SHP77 (cell line): ENCODE data around the gene TTC23.
"Not testable (repeated sequence)": the region's sequence is repeated elsewhere in the genome, so short reads cannot be mapped to it uniquely, and the experiment has no call there.

Source experiments
- DNase-seq, 2 experiments: peaks; one replicate each; lab custom pipeline; 2025; lab: John Stamatoyannopoulos, UW

The TTC23 gene

DNA sequence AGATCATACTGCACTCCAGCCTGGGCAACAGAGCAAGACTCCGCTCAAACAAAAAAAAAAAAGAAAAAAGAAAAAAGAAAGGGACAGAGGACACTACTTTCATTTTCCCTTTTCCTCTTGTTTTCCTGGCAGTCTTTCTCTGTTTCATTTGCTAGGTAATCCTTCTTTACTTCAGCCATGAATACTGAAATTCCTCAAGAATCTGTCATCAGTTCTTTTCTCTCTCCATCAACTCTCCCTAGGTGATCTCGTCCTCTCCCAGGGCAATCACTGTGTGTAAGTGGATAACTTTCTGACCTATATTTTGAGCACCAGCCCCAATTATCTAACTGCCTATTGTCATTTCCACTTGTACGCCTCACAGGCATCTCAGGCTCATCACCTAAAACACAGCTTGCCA lies 51.5 kb downstream of the TTC23 start:
- DNase-seq = no peak

DNA sequence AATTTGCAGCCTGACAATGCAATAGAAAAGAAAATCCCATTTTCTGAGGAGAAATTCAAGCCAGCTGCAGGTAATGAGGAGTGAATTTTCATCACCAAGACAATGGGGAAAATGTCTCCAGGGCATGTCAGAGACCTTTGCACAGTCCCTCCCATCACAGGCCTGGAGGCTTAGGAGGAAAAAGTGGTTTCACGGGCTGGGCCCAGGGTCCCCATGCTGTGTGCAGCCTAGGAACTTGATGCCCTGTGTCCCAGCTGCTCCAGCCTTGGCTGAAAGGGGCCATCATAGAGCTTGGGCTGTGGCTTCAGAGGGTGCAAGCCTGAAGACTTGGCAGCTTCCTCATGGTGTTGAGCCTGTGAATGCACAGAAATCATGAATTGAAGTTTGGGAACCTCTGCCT lies 57.2 kb downstream of the TTC23 start:
- DNase-seq = not testable (repeated sequence)

DNA sequence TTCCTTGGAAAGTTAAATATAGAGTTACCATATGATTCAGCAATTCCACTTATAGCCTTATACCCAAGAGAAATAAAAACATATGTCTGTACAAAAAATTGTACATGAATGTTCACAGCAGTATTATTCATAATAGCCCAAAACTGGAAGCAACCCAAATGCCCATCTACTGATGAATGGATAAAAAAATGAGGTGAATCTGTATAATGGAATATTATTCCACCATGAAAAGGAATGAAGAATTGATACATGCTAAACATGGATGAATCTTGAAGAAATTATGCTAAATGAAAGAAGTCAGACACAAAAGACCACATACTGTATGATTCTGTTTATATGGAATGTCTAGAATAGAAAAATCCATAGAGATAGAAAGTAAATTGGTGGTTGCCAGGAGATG lies 61.4 kb downstream of the TTC23 start:
- no peak for DNase-seq

DNA sequence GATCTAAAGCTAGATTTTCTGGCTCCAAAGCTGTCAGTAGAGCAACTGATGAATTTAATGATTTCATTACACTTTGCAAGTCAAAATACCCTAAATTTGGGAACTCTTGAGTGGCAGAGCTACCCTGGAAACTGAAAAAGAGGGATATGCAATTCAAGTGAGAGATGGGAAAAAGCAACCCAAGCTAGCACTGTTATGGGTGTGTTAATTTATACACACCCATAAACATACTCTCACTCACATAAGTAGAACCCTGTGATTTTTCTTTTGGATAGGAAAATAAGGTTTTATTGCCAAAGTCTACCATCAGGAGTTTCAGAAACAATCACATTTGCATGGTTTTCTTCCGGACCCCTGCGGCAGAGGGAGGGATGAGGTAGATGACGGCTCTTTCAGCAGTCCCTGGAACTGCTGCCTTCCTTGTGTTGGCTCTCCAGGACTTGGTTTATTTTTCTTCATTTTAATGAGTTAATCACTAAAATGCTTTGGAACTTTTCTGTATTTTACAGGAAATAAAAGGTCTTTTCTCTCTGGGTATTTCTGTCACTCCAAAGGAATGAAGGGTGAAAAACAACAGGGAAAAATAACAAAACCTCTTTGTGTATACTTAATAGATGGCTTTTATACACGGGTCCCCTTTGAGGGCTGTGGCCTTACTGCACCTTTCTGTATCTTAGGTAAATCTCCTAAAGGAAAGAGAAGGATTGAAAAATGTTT lies 63.8 kb downstream of the TTC23 start:
- no peak for DNase-seq

DNA sequence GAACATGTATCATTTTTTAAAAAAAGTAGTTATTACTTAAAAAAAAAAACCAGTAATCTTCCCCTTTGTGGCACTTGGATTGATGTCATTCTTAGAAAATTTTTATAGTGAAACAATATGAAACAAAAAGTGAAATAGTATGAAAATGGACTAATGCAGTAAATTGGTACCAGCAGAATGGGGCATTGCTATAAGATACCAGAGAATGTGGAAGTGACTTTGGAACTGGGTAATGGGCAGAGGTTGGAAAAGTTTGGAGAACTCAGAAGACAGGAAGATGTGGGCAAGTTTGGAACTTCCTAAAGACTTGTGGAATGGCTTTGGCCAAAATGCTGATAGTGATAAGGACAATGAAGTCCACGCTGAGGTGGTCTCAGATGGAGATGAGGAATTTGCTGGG lies 66.6 kb downstream of the TTC23 start:
- DNase-seq = no peak

DNA sequence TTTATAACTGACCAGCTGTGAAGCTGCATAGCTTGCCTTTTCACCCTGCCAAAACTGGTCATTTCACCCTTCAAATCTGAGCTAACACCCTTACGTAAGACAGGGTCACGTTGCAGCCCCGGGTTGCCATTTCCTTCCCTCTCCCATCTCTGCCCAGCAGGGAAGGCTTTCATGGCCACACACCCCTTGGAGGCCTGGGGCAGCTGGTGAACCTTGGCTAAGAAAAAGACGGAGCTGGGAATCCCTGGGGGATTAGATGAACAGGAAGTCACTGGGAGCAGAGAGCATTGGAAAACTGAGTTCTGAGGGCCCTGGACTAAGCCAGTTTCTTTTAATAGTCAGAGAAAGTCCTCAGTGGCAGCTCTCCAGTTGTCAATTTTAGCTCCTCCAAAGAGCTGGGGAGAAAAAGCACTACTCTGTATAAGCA lies 67.8 kb downstream of the TTC23 start:
- DNase-seq = no peak

DNA sequence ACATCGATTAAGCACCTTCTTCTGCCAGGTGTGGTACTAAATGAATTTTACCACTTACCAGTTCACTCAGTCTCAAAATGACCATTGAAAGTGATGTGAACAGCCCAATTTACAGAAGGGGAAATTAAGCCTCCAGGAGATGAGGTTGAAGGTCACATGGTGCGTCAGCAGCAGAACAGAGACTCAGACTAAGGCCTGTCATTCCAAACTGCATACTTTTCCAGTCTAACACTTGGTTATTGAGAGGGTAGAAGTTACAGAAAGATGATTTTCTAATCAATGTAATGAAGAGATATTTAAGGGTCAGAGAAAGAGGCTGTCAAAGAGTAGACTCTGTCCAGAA lies 68.4 kb downstream of the TTC23 start:
- no peak for DNase-seq

DNA sequence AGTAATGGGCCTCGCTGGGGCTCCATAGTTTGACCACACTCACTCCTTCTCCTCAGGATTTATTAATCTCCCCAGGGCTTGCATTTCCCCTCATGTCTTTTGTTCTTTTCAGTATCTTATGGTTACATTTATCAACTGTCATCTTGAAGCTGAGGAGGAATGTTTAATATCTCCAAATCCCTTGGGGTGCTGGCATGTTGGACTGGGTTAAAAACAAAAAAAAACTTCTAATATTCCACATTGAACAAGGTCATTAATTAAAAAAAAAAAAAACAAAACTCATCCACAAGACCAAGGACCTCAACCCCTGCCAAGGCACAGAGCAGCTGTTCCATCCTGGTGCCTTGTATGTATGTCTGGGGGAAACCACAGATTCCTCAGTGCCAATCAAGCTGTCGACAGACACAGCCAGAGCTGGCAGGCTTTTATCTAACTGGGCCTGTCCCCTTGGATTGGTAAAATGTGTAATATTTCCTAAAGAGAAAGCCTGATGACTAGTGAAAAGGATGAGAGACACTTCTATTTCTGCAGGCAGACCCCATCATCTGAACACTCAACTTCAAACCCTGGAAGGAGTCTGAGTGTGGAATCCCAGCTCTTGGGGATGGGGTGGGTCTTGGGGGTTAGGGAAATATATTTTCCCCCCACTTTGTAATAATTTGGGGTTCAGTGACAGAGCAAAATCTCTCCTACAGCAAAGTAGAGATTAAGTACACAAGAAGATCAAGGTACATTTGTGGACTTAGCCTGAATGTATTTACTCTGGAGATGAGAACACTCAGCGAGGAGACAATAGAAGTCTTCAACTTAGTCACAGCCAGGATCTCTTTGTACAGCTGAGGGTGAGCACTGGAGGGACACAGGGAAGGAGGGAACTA lies 69.1 kb downstream of the TTC23 start:
- DNase-seq = no peak

DNA sequence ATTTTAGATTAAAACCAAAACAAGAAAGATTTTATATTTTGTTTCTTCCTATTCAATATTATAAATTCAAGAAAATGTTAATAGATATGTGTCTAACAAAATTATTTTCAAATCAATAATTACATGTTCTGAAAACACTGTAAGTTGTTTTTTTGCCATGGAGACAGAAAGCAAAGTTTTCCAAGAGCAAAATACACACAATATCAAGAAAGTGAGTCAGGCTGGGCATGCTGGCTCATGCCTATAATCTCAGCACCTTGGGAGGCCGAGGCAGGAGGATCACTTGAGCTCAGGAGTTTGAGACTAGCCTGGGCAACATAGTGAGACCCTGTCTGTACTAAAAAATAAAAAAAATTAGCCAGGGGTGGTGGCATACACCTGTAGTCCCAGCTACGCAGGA lies 71.7 kb downstream of the TTC23 start:
- no peak for DNase-seq

DNA sequence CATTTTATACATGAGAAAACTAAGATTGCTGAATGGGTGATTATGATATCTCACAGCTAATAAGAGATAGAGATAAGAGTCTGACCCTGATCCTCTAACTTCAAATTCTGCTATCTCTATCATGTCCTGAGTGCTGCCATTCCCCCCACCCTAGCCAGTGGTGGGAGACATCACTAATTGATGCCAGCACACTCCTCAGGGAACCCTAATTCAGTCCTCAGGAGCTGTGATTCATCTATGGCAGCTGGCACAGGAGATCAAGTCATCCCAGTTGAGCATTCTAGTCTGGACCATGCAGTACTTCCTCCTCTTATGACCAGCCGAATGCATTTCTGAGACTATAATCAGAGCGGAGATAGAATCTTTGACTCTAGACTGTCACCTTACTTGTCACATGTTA lies 72.6 kb downstream of the TTC23 start:
- DNase-seq = no peak

DNA sequence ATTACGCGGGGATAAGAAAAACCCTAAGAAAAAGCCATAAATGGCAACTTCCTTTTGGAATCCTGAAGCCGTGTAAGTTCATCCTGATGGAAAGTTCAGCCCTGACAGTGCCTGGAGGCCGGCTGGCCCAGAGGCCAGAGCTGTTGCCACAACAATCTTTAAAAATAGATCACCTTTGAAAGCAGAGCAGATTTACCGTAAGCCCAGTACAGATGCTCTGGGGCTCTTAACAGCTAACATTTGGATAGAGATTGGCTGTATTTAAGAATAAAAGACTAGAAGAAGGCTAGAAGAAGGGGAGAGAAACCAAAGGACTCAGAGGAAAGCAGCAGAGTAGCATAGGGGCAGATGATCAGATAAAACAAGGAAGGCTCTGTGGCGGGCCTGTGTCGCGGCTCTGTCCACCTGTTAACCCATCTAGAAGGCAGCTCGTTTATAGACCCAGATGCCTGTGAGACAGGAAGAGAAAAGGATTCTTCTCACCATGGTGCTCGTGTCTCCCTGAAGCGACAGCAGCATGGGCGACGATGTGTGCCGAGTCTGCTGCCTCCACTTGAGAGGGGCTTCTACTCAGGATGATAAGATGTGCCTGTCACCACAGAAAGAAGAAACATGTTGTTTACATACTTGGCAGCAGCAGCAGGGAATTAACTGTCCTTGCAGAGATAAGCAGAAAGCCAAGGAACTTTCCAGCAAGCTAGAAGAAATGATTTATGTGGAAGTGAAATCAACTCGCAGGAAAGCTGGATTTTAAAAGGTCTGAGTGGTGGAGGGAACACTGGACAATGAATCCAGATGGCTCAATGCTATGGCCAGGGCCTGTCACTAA lies 74.6 kb downstream of the TTC23 start:
- no peak for DNase-seq

DNA sequence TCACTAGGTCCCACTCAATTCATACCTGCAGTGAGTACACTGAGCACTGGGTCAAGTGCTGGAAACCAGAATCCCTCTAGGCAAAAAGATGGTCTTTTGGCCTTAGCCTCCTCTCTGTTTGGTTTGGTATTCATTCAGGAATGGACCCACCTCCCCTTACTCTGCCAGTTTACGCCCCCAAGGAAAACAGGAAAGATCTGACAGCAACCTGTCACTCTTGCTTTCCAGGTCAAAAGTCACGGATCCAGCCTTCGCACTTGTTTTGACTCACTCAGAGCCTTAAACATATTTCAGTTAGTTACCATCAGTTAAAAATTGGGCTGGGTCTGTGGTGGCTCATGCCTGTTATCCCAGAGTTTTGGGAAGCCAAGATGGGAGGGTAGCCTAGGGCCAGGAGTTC lies 76.4 kb downstream of the TTC23 start:
- DNase-seq = no peak

DNA sequence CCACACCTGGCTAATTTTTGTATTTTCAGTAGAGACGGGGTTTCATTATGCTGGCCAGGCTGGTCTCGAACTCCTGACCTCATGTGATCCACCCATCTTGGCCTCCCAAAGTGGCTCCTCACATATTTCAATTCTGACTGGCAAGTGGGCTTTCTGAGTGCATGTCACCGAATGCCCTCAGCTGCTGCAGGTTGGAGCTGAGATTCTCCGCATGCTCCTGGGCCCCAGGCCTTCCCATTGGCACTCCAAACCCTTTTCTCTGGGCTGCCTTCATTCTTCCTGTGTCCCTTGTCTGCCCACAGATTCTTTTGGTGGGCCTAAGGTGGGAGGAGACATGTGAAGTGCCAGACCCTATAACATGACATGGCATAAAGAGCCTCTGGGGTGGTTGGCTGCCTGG lies 77.2 kb downstream of the TTC23 start:
- DNase-seq = no peak

DNA sequence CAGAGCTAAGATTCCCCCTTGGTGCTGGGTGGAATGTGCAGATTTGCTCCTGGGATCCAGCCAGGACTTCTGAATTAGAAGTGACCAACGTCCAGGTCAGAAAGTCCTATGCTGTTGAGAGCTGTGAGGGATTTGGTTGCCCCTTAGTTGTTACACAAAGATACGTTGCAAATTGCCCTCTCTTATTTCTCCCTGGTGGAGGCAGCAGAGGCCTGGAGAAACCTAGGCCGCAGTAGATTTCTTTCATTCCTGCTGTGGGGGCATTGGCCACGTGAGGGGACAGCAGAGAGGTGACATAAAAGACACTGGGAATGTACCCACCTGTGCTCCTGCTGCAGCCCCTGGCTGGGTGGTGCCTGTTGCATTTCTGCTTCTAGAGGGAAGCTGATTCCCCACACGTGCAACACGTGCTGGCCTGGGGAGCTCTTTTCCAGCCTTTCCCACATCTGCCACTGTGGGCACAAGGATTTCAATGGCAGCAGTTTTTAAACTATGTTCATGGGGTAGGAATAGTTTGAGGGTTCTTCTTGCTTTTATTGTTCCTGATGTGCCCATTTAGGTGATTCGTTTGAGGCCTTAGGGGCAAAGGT lies 78.8 kb downstream of the TTC23 start:
- no peak for DNase-seq

DNA sequence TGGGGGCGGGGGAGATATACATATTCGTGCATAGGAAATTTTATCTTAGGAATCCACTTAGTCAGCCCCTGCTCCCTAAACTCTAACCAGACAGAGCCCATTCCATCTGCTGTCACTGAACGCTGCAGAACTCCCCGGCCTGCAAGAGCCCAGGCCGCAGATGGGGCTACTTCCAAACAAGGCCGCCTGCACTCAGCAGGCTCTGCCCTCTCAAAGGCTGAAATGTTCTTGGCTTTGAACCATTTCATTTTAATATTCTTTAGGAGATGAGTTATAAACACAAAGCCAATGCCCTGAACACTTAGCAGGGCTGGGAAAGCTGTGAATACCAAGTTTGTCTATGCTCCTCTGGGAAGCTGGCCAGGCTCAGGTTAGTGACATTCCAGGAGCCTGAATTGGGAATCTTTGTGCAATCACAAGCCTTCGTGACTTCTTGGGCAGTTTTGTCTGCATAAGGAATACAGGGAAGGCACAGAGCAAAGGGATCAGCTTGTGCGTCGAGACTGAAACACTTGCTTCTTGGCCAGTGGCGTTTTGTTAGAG lies 79.5 kb downstream of the TTC23 start:
- no peak for DNase-seq

DNA sequence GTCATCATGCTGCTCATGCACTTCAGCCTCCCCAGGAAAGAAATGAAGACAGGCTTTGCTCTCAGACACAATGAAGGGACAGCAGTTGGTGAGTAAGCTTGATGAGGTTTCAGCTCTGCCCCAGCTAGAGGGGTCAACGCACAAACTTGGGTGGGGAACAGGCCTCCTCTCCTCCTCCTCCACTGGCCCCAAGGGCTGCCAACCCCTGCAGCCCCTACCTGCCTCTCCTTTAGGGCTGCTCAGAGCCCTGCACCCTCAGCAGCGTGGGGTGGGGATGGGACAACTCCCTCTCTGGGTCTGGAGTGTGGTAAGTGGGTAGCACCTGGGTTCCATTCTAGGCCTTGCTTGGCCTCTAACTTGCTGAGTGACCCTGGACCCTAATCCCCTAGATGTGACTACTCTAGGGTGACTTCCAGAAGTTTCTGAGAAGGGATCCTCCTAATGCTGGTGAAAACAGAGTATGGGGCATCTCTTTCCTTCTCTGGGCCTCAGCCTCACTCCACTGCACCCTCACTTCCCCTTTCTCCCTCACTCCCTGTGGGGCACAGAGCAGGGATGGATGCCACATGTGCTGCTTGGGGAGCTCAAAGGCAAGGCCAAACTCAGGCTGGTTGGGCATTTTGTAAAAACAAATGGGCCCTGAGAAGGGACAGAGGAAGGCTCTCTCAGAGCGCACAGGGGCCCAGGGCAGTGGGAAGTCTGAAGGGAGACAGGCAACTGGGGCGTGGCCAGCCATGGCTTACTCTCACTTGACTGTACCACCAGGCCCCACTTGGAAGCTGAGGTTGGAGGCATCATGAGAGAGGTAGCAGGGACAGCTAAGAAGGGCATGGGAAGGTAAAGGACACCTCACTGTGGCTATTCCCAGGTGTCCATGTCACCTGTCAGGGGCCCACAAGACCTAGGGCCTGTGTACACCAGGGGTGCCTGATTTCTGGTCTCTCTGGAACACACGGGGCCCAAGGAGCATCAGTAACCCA lies 80.5 kb downstream of the TTC23 start:
- no peak for DNase-seq

DNA sequence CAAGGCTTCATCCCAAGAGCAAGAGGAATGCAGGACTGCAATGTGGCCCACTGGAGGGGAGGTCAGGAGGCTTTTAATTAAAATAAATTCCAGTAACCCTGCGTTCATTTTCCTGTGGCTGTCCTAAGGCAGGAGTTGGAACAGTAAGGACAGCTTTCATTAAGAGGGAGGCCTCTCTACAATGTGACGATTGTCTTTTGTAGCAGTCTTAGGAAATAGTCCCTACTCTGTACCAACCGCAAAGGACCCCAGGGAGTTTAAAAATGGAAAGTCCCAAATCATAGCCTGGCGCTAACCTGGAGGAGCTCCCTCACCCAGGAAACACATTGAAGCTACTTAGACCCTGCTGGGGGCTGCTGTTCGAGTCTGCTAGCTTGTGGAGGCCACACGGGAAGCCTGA lies 81.7 kb downstream of the TTC23 start:
- DNase-seq = no peak

DNA sequence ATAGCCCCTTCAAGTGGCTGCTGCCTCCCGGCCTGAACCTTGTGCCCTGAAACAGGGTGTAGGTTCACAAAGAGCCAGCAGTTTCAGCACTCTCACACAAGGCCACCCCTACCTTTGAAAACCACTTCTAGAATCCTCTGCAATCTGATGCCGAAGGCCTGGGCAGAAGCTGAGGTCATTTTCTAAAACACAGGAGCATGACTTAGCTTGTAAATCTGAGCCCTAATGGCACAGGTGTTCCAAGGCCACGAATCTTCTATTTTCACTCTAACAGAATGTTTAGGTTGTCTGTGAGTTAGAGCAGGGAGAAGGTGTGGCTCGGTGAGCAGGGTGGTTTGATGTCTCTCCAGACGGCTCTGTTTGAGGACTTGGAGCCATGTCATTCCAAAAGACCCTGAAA lies 82.2 kb downstream of the TTC23 start:
- no peak for DNase-seq

DNA sequence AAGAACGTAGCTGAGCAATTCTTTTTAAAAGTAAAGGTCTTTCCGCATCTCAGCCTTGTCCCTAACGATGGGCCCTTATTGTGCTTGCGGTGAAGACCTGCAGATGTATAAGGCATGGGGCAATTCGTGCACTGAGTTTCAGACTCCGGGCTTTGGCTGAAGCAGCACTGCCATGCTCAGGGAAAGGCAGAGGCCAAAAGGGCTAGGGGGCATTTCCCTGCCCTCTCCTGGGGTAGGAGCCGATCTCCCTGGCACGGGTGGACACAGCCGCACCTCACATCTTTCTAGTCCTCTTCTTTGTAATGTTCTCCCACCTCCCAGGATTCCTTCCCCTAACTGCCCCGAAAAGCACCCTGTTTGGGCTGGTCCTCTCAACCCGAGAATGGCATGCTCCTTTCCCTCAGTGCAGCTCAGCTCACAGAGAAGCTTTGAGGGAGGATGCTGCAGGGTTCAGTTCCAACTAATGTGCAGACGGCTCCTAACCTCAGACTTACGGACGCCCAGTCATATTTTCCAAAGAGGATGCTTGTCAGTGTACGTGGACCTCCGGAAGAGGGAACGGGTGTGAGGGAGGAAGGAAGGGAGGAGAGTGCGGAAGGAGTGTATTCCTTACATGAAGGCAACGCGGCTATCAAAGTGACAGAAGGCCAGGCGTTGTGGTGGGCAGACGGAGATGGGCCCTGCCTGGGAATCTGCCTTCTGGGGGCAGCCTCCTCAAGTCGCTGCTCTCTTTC lies 83.3 kb downstream of the TTC23 start:
- DNase-seq = no peak
